ENCODE measurements around the gene RAD51B.

Gene RAD51B

GRCh38 chr14:68636597-68636996 lies 817.0 kb downstream of the RAD51B start:
- DNase-seq, result no peak

DNA sequence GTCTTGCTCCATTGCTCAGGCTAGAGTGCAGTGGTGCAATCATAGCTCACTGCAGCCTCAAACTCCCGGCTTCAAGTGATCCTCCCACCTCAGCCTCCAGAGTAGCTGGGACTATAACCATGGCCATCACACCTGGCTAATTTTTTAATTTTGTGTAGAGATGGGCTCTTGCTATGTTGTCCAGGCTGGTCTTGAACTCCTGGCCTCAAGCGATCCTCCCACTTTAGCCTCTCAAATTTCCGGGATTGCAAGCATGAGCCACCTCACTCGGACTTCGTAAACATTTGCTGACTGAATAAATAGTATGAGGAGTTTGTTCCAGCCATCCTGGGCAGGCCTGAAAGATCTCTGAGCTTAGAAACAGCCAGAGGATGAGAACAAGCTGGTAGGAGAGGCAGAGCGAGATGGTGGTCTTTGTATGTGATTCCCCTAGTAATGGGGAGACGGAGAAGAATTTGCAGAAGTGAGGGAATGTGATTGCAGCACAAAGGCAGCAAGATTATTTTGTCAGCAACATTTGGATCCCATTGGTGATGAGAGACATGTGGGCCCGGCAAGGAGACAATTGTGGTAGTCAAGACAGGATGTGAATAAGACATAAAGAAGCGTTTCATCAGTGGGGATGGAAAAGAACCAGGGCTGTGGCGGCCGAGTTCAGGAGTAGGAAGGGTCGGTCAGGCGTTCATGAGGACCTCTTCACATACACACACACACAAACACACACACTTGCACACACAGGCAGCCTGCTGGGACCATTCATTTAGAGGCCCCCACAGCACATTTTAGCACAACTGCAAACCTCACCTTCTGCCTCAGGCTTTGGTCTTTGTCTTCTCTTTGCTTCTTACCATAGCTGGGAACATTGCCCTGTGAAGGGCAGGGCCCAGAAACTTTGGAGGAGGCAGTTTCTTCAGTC lies 817.8 kb downstream of the RAD51B start:
- no peak for DNase-seq

DNA sequence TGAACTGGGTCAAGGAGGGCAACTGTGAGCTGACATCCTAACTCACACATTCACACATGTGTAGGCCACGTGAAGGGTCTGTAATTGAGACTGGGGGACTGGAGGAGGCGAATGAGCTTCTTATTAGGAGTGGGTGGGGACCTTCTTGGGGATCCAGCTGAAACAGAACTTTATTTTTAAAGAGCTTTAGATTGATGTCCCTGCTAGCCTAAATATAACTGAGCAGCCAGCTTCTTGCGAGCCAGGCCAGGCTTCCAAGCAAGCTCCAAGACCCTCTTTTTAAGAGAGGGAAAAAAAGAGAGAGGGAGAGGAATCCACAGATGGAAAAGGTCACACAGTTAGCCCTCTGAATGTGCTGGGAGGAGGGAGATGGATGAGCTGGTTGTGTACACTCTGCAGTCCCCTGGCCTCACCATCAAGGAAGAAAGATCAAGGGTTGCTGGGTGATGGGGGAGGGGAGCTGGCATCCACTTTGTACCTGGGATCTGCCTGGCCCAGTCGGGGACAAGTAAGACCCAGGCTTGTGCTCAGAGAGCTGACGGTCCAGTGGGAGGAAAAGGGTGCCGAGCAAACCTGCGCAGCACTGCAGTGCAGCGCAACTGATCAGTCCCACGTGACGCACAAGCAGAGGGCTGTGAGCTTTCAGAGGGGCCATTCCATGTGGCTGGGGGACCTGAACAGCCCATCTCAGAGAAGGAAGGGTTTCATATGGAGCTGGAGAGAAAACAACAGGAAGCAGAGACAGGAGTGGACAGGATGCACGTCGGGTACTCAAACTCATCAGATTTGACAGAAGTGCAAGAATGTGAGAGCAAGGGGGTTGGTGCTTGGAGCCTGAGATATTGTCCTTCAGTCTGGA lies 818.8 kb downstream of the RAD51B start:
- no peak for DNase-seq

- DNase-seq, result no peak
Observed at GRCh38 chr14:68639000-68639757, 819.6 kb downstream of the RAD51B start.

DNA sequence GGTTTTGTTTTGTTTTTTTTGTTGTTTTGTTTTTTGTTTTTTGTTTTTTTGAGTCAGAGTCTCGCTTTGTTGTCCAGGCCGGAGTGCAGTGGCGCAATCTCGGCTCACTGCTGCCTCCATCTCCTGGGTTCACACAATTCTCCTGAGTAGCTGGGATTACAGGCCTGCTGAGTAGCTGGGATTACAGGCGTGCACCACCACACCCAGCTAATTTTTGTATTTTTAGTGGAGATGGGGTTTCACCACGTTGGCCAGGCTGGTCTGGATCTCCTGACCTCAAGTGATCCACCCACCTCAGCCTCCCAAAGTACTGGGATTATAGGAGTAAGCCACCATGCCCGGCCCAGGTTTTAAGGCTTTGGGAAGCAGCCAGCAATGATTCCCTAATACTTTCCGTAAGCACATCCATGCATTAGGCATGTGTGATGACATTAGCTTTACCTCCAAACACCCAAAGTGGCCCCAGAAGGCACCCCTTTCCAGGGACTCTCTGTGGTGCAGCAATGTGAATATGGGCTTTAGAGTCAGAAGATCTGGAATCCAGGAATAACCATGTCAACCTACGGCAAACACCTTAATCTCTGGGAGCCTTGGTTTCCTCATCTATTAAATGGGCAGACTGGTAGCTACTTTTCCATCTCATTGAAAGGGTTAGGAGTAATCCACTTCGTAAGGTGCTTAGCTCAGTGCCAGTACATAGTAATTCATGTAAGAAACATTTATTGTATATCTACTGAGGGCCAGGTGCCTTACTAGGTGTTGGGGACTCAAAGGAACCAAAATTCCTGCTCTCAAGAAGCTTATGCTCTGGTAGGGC lies 820.4 kb downstream of the RAD51B start:
- no peak for DNase-seq

DNA sequence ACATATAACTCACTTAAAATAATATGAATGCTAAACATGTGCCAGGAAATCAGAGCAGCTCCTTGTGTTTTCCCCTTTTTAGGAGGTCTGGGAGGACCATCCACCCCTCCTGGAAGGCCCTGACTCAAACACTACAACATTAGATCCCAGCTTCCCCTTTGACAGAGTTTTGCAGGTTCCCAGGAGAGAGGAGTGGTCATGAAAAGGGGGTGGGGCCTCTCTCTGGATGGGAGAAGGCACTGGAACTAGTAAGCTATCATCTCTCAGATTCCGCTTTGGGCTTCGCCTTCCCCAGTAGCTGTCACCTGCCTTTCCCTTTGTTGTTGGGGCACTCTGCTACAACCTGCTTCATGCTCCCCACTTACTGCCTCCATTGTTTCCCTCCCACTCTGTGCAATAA lies 824.1 kb downstream of the RAD51B start:
- DNase-seq, result no peak

DNA sequence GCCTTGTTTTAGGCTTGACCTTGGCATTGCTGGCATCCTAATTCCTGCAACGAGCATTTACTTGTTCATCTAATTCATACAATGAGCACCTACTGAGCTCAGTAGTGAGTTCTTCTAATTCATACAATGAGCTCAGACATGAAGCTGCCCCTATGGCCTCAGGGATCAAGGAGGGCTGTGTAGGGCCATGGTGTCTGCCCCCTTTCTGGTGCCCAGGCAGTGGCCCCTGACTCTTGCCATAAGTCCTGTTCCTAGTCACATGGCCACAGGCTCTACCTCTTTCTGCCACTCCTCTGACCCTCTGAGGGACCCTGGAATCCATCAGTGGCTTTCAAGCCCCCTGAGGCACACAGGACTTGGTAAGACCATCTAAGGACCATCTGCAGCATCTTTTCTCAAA lies 824.5 kb downstream of the RAD51B start:
- no peak for DNase-seq

GRCh38 chr14:68645371-68645770 lies 825.8 kb downstream of the RAD51B start:
- no peak for DNase-seq

- DNase-seq, result no peak
Observed at GRCh38 chr14:68649476-68650189, 830.1 kb downstream of the RAD51B start.

DNA sequence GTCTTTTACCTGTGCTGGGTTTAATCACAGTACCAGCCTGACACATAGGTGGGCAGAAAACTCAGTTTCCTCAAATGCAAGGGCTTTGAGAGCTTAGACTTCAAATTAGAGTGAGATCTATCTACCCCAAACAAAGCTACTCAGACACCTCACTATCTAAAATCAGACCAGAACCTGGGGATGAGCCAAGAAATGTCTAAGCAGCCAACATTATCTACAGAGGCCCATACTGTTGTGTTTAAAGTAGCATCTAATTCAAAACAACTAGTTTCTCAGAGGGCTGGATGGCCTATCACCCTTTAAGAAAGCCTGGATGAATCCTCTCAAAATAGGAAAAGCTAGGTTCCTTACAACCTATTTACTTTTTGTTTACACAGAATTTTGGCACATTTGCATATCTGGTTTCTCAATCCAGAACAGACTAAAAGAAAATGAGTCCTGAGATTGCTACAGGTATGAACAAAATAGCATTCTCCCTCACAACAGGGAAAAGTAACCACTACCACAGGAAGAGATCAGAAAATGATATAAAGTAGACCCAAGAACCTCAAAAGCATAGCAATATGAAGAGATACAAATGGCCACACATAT lies 830.9 kb downstream of the RAD51B start:
- no peak for DNase-seq

- DNase-seq, result no peak
Observed at GRCh38 chr14:68651075-68651474, 831.5 kb downstream of the RAD51B start.

- DNase-seq, result no peak
Observed at GRCh38 chr14:68651652-68652432, 832.3 kb downstream of the RAD51B start.

DNA sequence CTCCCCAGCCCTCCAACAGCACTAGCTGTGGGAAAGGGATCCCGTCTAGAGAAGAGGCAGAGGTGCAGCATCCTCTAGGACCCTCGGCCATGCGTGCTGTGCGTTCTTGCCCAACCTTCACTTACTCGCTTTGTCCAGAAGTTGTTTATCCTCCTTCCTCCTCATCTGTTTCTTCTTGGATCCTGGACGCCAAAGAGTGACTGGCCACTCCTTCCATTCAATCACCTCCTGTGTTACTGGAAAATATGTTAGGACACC lies 832.8 kb downstream of the RAD51B start:
- DNase-seq, result no peak

- DNase-seq, result no peak
Observed at GRCh38 chr14:68653108-68653507, 833.5 kb downstream of the RAD51B start.

DNA sequence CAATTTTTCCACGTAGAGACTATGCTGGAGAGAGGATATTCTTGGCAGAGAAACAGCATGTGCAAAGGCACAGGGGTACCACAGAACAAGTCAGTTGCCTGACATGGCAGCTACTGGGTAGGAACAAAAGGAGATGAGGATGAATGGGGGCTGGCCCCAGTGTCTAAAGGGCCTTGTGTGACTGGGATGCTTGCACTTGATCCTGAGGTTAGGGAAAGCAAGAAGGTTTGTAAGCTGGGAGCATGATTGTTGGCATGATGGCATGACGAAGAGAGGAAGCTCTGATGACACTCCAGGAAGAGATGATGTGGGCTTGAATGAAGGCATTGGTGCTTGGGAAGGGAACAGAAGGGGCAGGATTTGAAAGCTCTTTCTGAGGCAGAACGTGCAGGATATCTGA lies 834.2 kb downstream of the RAD51B start:
- DNase-seq, result no peak

- no peak for DNase-seq
Observed at GRCh38 chr14:68654471-68654941, 834.9 kb downstream of the RAD51B start.

GRCh38 chr14:68655021-68655831 lies 835.6 kb downstream of the RAD51B start:
- DNase-seq, result no peak

DNA sequence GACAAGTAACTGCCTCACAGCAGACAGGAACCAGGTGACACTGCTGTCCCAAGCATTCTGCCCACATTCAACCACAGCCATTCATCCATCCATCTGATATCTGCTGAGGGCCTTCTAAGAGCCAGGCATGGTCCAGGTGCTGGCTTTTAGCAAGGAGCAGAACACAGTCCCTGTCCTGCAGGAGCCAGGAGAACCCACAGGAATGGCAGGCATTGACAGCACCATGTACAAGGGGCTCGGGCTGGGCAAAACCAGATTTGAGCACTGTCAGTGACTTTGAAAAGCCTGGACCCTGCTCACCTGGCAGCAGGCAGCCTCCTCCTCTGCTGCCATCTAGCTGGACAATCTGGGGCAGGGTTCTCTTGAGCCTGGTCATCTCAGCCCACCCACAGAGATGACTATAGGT lies 836.3 kb downstream of the RAD51B start:
- DNase-seq, result no peak

GRCh38 chr14:68656452-68656851 lies 836.9 kb downstream of the RAD51B start:
- no peak for DNase-seq

All from MV-4-11 (cell line).